Activated naive CD8-positive, alpha-beta T cell treated with anti-CD3 and anti-CD28 coated beads, Interleukin-2, amount 50 U/mL, for 24 hours (primary cell): Measurements from ENCODE around the gene NRROS.

Experiments used
- ATAC-seq: fragments of 150-1000 bp; cut with Tn5 transposase; one replicate; pipeline ENCODE4 v1.10.0; 2021
- DNase-seq: peaks from one replicate; pipeline ENCODE4 v3.0.0; 2021
- H3K27ac Mint-ChIP-seq: one replicate; pipeline ENCODE4 v1.8.0; 2021; ENCODE audit warnings: mild to moderate bottlenecking, mixed read lengths
- H3K27me3 Mint-ChIP-seq: one replicate; pipeline ENCODE4 v1.8.0; 2021; ENCODE audit warnings: mixed read lengths
- H3K36me3 Mint-ChIP-seq: one replicate; pipeline ENCODE4 v1.8.0; 2021; ENCODE audit warnings: low read depth, mixed read lengths
- H3K4me1 Mint-ChIP-seq: one replicate; pipeline ENCODE4 v1.8.0; 2021; ENCODE audit warnings: mixed read lengths
- H3K4me3 Mint-ChIP-seq: one replicate; pipeline ENCODE4 v1.8.0; 2021; ENCODE audit warnings: mild to moderate bottlenecking, moderate library complexity, mixed read lengths
- H3K9me3 Mint-ChIP-seq: one replicate; pipeline ENCODE4 v1.8.0; 2021; ENCODE audit warnings: mixed read lengths

The NRROS gene

DNA sequence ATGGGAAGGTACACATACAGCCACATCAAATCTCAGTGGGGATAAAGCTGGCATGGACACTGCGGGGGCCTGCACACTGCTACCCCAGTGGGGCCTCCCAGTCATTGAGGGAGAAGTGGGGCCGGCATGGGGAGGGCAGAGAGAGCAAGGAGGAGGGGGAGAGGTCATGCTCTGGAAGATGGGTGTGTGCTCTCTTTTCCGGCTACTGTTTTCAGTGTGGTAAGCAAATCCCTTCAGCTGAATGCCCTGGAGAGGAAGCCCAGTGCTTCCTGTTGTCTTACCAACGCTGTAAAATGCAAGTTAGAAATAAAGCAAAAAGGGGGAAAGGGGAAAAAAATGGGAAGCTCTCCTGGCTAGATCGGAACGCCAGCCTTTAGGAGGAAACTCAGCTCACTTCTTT lies 30.8 kb downstream of the NRROS start:
- Mint-ChIP-seq H3K4me3 (no peak overlapping the region), H3K9me3 (no peaks in the 10 kb centered on the region), H3K36me3 (no peaks in the 10 kb centered on the region), H3K27me3 (no peaks in the 10 kb centered on the region), H3K4me1 (peaks cover 7% of the 10 kb centered on the region), H3K27ac (no peak overlapping the region)
- ATAC-seq (no peak), DNase-seq (no peak)

DNA sequence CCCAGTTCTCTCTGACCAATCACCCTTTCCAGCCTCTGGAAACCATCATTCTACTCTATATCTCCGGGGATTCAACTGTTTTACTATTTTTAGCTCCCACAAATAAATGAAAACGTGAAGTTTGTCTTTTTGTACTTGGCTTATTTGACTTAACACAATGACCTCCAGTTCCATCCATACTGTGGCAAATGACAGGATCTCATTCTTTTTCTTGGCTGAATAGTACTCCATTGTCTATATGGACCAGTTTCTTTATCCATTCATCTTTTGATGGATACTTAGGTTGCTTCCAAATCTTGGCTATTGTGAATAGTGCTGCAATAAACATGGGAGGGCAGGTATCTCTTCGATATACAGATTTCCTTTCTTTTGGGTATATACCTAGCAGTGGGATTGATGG lies 34.1 kb downstream of the NRROS start:
- ATAC-seq (no peak), DNase-seq (no peak)
- H3K27me3 Mint-ChIP-seq = no peaks in the 10 kb centered on the region
- H3K4me1 Mint-ChIP-seq = peaks cover 12% of the 10 kb centered on the region
- H3K27ac Mint-ChIP-seq = no peak overlapping the region
- no peaks in the 10 kb centered on the region for H3K36me3 Mint-ChIP-seq
- no peak overlapping the region for H3K4me3 Mint-ChIP-seq
- H3K9me3 Mint-ChIP-seq = no peaks in the 10 kb centered on the region

DNA sequence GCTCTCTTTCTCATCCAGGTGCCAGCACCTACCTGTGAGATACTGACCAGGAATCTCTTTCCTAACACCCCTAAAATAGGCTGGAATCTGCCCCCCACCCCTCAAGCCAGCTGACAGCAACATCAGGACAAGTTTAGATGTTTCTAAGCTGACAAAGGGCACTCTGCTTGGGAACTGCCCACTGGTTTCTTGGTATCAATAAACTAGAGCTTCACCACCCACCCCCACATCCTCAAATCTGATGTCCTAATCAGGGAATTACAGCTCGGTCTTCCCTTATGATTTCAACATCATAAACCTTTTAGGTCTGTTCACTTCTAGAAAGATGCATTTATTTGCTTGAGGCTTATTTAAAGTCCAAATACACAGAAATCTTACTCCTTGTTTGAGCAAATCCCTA lies 37.9 kb downstream of the NRROS start:
- peaks cover 5% of the 10 kb centered on the region for H3K4me1 Mint-ChIP-seq
- no peak overlapping the region for H3K27ac Mint-ChIP-seq
- DNase-seq (no peak), ATAC-seq (no peak)
- H3K9me3 Mint-ChIP-seq = no peaks in the 10 kb centered on the region
- H3K36me3 Mint-ChIP-seq = no peaks in the 10 kb centered on the region
- H3K27me3 Mint-ChIP-seq = no peaks in the 10 kb centered on the region
- no peak overlapping the region for H3K4me3 Mint-ChIP-seq

DNA sequence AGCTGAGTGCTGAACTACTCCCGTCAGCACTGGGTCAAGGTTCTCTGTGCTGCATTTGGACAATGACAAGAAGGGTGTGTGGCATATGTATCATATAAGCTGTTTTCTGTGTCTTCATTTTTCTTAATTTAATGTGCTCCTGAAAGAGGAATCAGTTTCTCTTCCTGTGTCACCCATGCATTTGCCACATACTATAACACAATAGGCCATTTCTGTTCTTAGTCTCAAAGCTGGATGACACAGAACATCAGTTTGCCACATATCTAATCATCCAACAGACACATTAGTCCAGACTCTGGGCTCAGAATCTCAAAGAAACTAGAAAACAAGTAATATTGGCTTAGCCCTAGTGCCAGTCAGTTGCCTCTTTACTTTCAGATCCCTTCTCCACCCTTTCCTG lies 38.4 kb downstream of the NRROS start:
- Mint-ChIP-seq H3K27ac (no peak overlapping the region), H3K4me1 (peaks cover 5% of the 10 kb centered on the region), H3K9me3 (no peaks in the 10 kb centered on the region), H3K27me3 (no peaks in the 10 kb centered on the region), H3K4me3 (no peak overlapping the region), H3K36me3 (no peaks in the 10 kb centered on the region)
- no peak for DNase-seq
- ATAC-seq = no peak

DNA sequence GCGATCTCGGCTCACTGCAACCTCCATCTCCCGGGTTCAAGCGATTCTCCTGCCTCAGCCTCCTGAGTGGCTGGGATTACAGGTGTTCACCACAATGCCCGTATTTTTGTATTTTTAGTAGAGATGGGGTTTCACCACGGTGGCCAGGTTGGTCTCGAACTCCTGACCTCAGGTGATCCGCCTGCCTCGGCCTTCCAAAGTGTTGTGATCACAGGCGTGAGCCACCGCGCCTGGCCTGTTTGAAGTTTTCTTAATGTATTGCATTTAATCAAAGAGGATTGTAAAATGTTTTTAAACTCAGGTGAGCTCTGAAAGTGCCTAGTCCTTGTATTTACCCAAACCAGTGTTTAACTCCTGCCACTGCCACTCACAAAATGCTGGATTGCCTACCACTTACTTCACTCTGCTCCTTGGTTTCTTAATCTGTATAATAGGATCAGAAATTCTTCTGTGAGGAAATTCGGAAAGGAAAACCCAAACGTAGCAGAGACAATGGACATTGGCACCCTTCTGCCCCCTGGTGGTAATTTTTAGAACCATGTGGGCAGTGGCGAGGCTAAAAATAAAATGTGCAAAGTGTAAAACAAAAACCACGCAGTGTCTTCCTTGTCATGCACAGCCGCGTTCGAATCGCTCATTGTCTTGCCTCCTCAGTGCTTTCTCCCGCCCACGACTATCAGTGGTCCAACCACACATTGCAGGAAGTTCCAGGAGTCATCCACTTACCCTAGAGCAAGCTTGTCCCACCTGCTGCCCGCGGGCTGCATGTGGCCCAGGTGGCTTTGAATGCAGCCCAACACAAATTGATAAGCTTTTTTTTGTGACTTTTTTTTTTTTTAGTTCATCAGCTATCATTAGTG lies 45.3 kb downstream of the NRROS start:
- peak overlapping the region; percentile 37 for H3K4me3 Mint-ChIP-seq
- no peaks in the 10 kb centered on the region for H3K9me3 Mint-ChIP-seq
- H3K27ac Mint-ChIP-seq = peak overlapping the region; percentile 20
- no peaks in the 10 kb centered on the region for H3K27me3 Mint-ChIP-seq
- peak; percentile 68 for DNase-seq
- no peaks in the 10 kb centered on the region for H3K36me3 Mint-ChIP-seq
- peaks cover 16% of the 10 kb centered on the region for H3K4me1 Mint-ChIP-seq
- peak; percentile 92 for ATAC-seq

DNA sequence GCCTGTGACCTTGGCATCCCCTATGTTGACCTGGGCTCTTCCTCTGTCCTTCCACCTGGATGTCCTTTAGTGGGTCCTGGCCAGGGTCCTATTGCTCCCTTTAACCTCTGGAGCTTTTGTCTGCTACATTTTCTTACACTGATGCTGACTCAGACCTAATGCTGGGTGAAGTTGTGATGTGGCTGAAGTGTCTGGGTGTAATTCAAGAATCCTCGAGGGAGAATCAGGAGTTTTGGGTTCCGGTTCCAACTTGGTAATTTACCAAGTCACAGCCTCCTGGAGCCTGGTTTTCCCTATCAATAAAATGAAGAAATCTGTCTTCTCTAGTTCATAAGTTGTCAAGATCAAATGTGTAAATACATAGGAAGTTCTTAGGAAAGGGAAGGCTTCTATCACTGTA lies 46.9 kb downstream of the NRROS start:
- Mint-ChIP-seq H3K4me3 (no peak overlapping the region), H3K4me1 (peaks cover 16% of the 10 kb centered on the region), H3K36me3 (no peaks in the 10 kb centered on the region), H3K9me3 (no peaks in the 10 kb centered on the region), H3K27me3 (no peaks in the 10 kb centered on the region), H3K27ac (no peak overlapping the region)
- ATAC-seq (no peak), DNase-seq (no peak)

DNA sequence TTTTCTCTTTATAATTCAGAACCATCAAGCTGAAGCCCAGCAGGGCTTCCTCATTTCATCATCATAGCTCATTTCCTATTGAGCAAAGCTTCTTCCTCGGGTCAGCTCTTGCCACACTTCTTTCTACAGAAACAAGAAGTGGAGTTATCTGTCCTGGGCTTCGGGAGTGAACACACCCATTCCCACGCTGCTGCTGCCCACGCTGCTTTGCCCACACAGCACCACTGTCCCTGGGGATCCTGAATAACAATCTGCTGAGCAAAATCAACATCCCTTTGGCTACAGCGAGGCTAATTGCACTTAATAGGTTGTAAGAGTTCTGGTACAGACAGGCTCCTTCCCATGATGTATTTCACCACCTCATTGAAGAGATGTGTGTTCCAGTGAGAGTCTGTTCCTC lies 48.9 kb downstream of the NRROS start:
- Mint-ChIP-seq H3K27me3 (no peaks in the 10 kb centered on the region), H3K9me3 (no peaks in the 10 kb centered on the region), H3K4me3 (no peak overlapping the region), H3K4me1 (peaks cover 16% of the 10 kb centered on the region), H3K36me3 (no peaks in the 10 kb centered on the region), H3K27ac (no peak overlapping the region)
- ATAC-seq (no peak), DNase-seq (no peak)

DNA sequence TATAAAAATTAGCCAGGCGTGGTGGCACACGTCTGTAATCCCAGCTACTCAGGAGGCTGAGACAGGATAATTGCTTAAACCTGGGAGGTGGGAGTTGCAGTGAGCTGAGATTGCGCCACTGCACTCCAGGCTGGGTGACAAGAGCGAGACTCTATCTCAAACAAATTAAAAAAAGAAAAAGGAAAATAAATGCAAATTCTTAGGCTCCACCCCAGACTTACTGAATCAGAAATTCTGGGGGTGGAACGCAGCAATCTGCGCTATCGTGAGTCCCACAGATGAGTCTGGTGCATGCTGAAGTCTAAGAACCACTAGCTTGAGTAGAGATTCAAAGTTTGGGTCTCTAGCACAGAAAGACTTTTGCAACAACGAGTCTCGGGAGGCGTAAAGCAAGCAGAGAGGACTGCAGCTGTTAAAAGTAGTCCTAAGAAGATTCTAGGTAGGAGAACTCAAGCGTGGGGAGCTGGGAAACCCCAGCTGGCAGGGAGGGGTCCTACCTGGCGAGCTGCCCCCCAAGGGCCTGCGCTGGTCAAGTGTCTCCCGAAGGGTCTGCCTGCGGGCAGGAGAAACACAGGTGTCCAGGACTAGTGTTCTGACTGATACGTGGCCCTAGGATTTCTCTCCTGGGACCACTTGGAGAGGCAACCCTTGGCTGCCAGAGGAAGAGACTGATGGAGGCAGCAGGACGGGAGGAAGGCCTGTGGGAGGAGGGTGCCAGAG lies 50.6 kb downstream of the NRROS start:
- Mint-ChIP-seq H3K9me3 (no peaks in the 10 kb centered on the region), H3K36me3 (no peaks in the 10 kb centered on the region), H3K27me3 (no peaks in the 10 kb centered on the region), H3K4me3 (no peak overlapping the region), H3K27ac (no peak overlapping the region), H3K4me1 (peaks cover 8% of the 10 kb centered on the region)
- ATAC-seq (no peak), DNase-seq (no peak)

DNA sequence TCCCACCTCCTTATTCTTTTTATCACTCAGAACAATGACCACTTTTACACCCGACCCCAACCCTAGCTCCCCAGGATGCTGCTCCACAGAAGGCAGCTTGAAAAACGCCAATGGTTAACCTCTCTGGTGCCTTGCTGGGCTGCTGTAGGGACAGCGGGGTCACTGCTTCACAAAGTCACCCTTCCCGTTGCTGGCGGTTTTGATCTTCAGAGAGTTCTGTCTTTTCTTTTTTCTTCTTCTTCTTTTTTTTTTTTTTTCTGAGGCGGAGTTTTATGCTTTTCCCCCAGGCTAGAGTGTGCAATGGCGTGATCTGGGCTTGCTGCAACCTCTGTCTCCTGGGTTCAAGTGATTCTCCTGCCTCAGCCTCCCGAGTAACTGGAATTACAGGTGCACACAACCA lies 51.9 kb downstream of the NRROS start:
- Mint-ChIP-seq H3K4me3 (no peak overlapping the region), H3K4me1 (peaks cover 11% of the 10 kb centered on the region), H3K27ac (no peak overlapping the region), H3K27me3 (peaks cover 2% of the 10 kb centered on the region), H3K36me3 (no peaks in the 10 kb centered on the region), H3K9me3 (no peaks in the 10 kb centered on the region)
- DNase-seq (no peak), ATAC-seq (no peak)

DNA sequence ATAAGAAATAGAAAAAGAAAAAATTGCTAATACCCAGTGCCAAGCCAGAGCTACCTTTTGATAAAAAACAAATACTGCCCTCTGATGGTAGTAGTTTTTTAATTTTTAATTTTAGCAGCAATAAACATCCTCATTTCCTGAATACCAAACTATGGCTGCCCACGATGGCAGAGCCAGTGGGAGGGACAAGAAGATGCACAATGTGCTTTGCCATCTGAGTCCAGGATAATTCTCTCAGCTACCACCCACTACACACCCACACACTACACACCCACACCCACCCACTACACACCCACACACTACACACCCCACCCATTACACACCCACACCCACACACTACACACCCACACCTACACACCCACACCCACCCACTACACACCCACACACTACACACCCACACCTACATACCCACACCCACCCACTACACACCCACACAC lies 54.7 kb downstream of the NRROS start:
- H3K4me3 Mint-ChIP-seq = no peak overlapping the region
- DNase-seq (no peak), ATAC-seq (peak; percentile 42)
- no peak overlapping the region for H3K27ac Mint-ChIP-seq
- H3K36me3 Mint-ChIP-seq = no peaks in the 10 kb centered on the region
- H3K27me3 Mint-ChIP-seq = peaks cover 2% of the 10 kb centered on the region
- peaks cover 11% of the 10 kb centered on the region for H3K4me1 Mint-ChIP-seq
- no peaks in the 10 kb centered on the region for H3K9me3 Mint-ChIP-seq

DNA sequence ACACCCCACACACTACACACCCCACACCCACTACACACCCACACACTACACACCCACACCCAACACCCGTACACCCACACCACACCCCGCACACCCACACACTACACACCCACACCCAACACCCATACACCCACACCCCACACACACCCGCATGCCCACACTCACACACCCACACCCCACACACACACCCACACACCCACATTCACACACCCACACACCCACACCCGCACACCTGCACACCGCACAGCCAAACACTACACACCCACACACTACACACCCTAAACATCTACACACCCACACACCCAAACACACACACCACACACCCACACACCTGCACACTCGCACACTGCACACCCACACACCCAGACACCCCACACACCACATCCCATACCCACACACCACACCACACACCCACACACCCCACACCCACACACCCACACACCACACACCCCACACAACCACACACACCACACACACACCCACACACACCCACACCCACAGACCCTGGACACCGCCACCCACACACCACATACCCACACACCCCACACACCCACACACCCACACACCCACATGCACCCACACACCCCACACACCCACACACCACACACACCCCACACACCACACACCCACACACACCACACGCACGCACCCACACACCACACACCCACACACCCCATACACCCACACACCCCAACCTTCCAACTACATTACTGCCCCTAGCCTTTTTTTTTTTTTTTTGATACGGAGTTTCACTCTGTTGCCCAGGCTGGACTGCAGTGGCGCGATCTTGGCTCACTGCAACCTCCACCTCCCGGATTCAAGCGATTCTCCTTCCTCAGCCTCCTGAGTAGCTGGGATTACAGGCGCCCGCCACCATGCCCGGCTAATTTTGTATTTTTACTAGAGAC lies 55.7 kb downstream of the NRROS start:
- H3K27ac Mint-ChIP-seq = peak overlapping the region; percentile 83
- H3K27me3 Mint-ChIP-seq = peaks cover 2% of the 10 kb centered on the region
- no peaks in the 10 kb centered on the region for H3K36me3 Mint-ChIP-seq
- no peak for DNase-seq
- peak overlapping the region; percentile 49 for H3K4me3 Mint-ChIP-seq
- H3K4me1 Mint-ChIP-seq = peaks cover 11% of the 10 kb centered on the region
- no peaks in the 10 kb centered on the region for H3K9me3 Mint-ChIP-seq
- ATAC-seq = peak; percentile 29

DNA sequence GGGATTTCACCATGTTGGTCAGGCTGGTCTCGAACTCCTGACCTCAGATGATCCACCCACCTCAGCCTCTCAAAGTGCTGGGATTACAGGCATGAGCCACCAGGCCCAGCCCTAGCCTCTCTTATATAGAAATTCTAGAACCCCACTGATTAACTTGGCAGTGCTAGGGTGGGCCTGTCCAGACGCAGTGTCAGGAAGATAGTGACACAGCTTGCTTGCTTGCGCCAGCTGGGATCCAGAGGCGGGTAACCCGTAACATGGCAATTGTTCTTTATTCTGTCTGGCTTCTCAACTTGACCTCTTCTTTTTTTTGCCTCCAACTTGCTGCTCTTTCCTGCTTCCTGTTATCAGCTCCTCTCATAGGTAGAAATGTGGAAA lies 56.3 kb downstream of the NRROS start:
- Mint-ChIP-seq H3K4me3 (peak overlapping the region; percentile 49), H3K4me1 (peaks cover 11% of the 10 kb centered on the region), H3K36me3 (no peaks in the 10 kb centered on the region), H3K27me3 (peaks cover 2% of the 10 kb centered on the region), H3K27ac (peak overlapping the region; percentile 83), H3K9me3 (no peaks in the 10 kb centered on the region)
- peak; percentile 53 for ATAC-seq
- DNase-seq = no peak

DNA sequence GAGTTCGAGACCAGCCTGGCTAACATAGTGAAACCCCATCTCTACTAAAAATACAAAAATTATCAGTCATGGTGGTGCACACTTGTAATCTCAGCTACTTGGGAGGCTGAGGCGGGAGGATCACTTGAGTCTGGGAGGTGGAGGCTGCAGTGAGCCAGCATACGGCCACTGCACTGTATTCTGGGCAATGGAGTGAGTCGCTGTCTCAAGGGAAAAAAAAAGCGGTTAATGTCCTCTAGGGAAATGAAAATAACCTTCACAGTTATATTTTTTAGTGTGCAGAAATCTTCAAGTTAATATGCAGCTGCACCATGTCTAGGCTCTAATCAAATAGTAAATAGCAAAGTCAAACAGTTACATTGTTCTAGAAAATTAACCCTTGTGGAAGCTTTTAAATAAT lies 57.8 kb downstream of the NRROS start:
- H3K27me3 Mint-ChIP-seq = peaks cover 2% of the 10 kb centered on the region
- no peak overlapping the region for H3K27ac Mint-ChIP-seq
- H3K9me3 Mint-ChIP-seq = no peaks in the 10 kb centered on the region
- no peaks in the 10 kb centered on the region for H3K36me3 Mint-ChIP-seq
- ATAC-seq (no peak), DNase-seq (no peak)
- H3K4me3 Mint-ChIP-seq = no peak overlapping the region
- peaks cover 11% of the 10 kb centered on the region for H3K4me1 Mint-ChIP-seq

DNA sequence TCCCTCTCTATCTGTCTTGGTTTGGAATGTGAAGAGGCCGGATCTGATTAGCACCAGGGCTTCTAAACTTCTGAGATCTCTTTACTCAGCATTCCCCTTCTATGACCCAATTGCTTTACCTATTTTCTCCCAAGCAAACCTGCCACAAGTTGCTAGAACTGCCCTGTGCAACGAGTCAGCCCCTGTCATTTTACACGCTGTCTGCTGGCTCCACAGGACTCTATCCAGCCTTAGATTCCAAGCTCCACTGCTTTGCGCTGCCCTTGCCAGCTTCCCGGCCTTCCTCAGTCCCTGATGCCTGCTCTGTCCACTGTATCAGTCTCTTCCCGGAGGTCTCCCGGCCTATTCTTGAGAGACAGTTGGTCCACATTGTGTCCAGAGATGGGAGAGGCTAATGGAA lies 60.3 kb downstream of the NRROS start:
- DNase-seq (no peak), ATAC-seq (no peak)
- Mint-ChIP-seq H3K4me1 (peaks cover 8% of the 10 kb centered on the region), H3K9me3 (no peaks in the 10 kb centered on the region), H3K36me3 (no peaks in the 10 kb centered on the region), H3K27ac (peak overlapping the region; percentile 41), H3K4me3 (no peak overlapping the region), H3K27me3 (peaks cover 2% of the 10 kb centered on the region)
